GM10248 (cell line): ENCODE results near the gene PREX1.
"Not testable (repeated sequence)": the region's sequence is repeated elsewhere in the genome, so short reads cannot be mapped to it uniquely, and the experiment has no call there.

Experiments used
- CTCF ChIA-PET: fragments of 300-600 bp; sonication (Branson Sonifier 250); formaldehyde crosslinking; extraction: SDS; loops from one replicate; lab custom pipeline; 2021; ENCODE audit warnings: antibody characterized with exemption; lab: Yijun Ruan, JAX
- POLR2A ChIA-PET: fragments of 350-650 bp; sonication (Branson Sonifier 250); formaldehyde crosslinking; extraction: SDS; loops from one replicate; lab custom pipeline; 2020; ENCODE audit warnings: antibody characterized with exemption; lab: Yijun Ruan, JAX
- DNase-seq: peaks from one replicate; pipeline ENCODE4 v3.0.0; 2012; ENCODE audit errors: extremely low spot score
- CTCF ChIP-seq: IDR thresholded peaks from 2 replicates; pipeline ENCODE4 v1.5.1; 2012; ENCODE audit warnings: mild to moderate bottlenecking, low read depth; ENCODE audit errors: extremely low read depth, missing control alignments, control extremely low read depth

The PREX1 gene

GRCh38 chr20:48827855-48828733 is at the start of gene PREX1:
Gene PREX1, minus strand, starts transcription at chr20:48827999. Its CDS starts 139 bp downstream, at chr20:48827860.
- ChIA-PET CTCF (interaction anchor here (1.0 to 2.3 kb wide), 9 partner anchors 10 to 170 kb away, joined by 3 to 11 read pairs (median 4); no protein-coding TSS in a partner anchor), POLR2A (interaction anchor here (1.5 kb wide), 1 partner anchor 44 kb away, joined by 4 read pairs; no protein-coding TSS in a partner anchor)
- peak; percentile 94 for DNase-seq
- no peak for TF ChIP-seq CTCF

- DNase-seq: no peak
- ChIA-PET POLR2A (no interaction called here), CTCF (interaction anchor here (1.0 to 2.3 kb wide), 9 partner anchors 9 to 221 kb away, joined by 3 to 10 read pairs (median 5); no protein-coding TSS in a partner anchor)
- peak; percentile 10 for TF ChIP-seq CTCF
Observed at GRCh38 chr20:48877304-48877703, 49.5 kb upstream of the PREX1 start.

GRCh38 chr20:48875914-48876240 is 48.1 kb upstream of the PREX1 start:
- TF ChIP-seq CTCF: no peak
- DNase-seq: no peak
- POLR2A ChIA-PET: interaction anchor here (0.6 kb wide), 1 partner anchor 294 kb away, joined by 3 read pairs; no protein-coding TSS in a partner anchor
- CTCF ChIA-PET: interaction anchor here (0.8 to 2.3 kb wide), 8 partner anchors 9 to 219 kb away, joined by 3 to 10 read pairs (median 4); no protein-coding TSS in a partner anchor

GRCh38 chr20:48875233-48875913 is 47.6 kb upstream of the PREX1 start:
- DNase-seq: no peak
- POLR2A ChIA-PET: interaction anchor here (0.6 kb wide), 1 partner anchor 293 kb away, joined by 3 read pairs; no protein-coding TSS in a partner anchor
- no peak for TF ChIP-seq CTCF
- CTCF ChIA-PET: interaction anchor here (0.8 to 2.3 kb wide), 6 partner anchors 9 to 218 kb away, joined by 3 to 10 read pairs (median 4); no protein-coding TSS in a partner anchor

- POLR2A ChIA-PET, DNase-seq, CTCF ChIA-PET: not testable (repeated sequence)
Observed at GRCh38 chr20:48869442-48869841, 41.6 kb upstream of the PREX1 start.

GRCh38 chr20:48866936-48867335 is 39.1 kb upstream of the PREX1 start:
- POLR2A ChIA-PET: interaction anchor here (0.6 kb wide), 1 partner anchor 22 kb away, joined by 6 read pairs; no protein-coding TSS in a partner anchor
- no peak for TF ChIP-seq CTCF
- CTCF ChIA-PET: interaction anchor here (0.9 to 3.3 kb wide), 4 partner anchors 9 to 209 kb away, joined by 4 to 10 read pairs (median 4); no protein-coding TSS in a partner anchor
- DNase-seq: no peak
